MM.1S (cell line): Measurements from ENCODE around the gene NBEA.

Experiments used
- DNase-seq: peaks from one replicate; pipeline ENCODE4 v3.0.0-alpha.2; 2015
- H2AFZ ChIP-seq: fragments of 300-600 bp; sonication (generic); 2 replicates; pipeline ENCODE4 v1.6.0; 2016; ENCODE audit warnings: antibody characterized with exemption, low read length
- H3F3A ChIP-seq: fragments of 300-600 bp; sonication (generic); 2 replicates; pipeline ENCODE4 v1.6.1; 2016; ENCODE audit warnings: mild to moderate bottlenecking, antibody characterized with exemption, low read length, moderate library complexity, mixed read lengths; ENCODE audit not compliant: insufficient read depth
- H3K27ac ChIP-seq: fragments of 300-600 bp; sonication (generic); 2 replicates; pipeline ENCODE4 v1.5.1; 2016; ENCODE audit warnings: mild to moderate bottlenecking, low read length
- H3K27me3 ChIP-seq: fragments of 300-600 bp; sonication (generic); replicated peaks from 2 replicates; pipeline ENCODE4 v1.6.0; 2016; ENCODE audit warnings: low read length; ENCODE audit not compliant: insufficient read depth
- H3K36me3 ChIP-seq: fragments of 300-600 bp; sonication (generic); replicated peaks from 2 replicates; pipeline ENCODE4 v1.6.1; 2016; ENCODE audit warnings: mild to moderate bottlenecking, low read length, mixed read lengths; ENCODE audit not compliant: insufficient read depth
- H3K4me1 ChIP-seq: fragments of 300-600 bp; sonication (generic); 2 replicates; pipeline ENCODE4 v1.6.1; 2016; ENCODE audit warnings: low read length, mixed read lengths
- H3K4me2 ChIP-seq: fragments of 300-600 bp; sonication (generic); 2 replicates; pipeline ENCODE4 v1.6.0; 2016; ENCODE audit warnings: low read depth, low read length
- H3K4me3 ChIP-seq: fragments of 300-600 bp; sonication (generic); 2 replicates; pipeline ENCODE4 v1.5.1; 2016; ENCODE audit warnings: low read length, mixed read lengths
- H3K79me2 ChIP-seq: fragments of 300-600 bp; sonication (generic); 2 replicates; pipeline ENCODE4 v1.6.1; 2016; ENCODE audit warnings: mixed run types, low read length, mixed read lengths
- H3K9ac ChIP-seq: fragments of 300-600 bp; sonication (generic); 2 replicates; pipeline ENCODE4 v1.6.1; 2016; ENCODE audit warnings: low read length, mixed read lengths
- H3K9me2 ChIP-seq: fragments of 300-600 bp; sonication (generic); replicated peaks from 2 replicates; pipeline ENCODE4 v1.6.1; 2016; ENCODE audit warnings: mild to moderate bottlenecking, low read length, mixed read lengths; ENCODE audit not compliant: insufficient read depth
- H3K9me3 ChIP-seq: fragments of 300-600 bp; sonication (generic); replicated peaks from 2 replicates; pipeline ENCODE4 v1.6.1; 2016; ENCODE audit warnings: mild to moderate bottlenecking, low read length, mixed read lengths; ENCODE audit not compliant: insufficient read depth
- H4K20me1 ChIP-seq: fragments of 300-600 bp; sonication (generic); 2 replicates; pipeline ENCODE4 v1.6.1; 2016; ENCODE audit warnings: mild to moderate bottlenecking, low read length, moderate library complexity, mixed read lengths; ENCODE audit not compliant: insufficient read depth
- EZH2 ChIP-seq: fragments of 300-600 bp; sonication (generic); optimal IDR thresholded peaks from 2 replicates; pipeline ENCODE3; 2017; ENCODE audit warnings: low read depth, mild to moderate bottlenecking, antibody characterized with exemption, low read length, mixed read lengths
- EZH2phosphoT487 ChIP-seq: fragments of 300-600 bp; sonication (generic); IDR thresholded peaks from 2 replicates; pipeline ENCODE4 v1.6.1; 2018; ENCODE audit warnings: antibody characterized with exemption, low read length
- TF ChIP-seq, protein P1 (sequence below): fragments of 300-600 bp; sonication (generic); IDR thresholded peaks from 2 replicates; pipeline ENCODE4 v1.5.1; 2016; ENCODE audit warnings: antibody characterized with exemption, low read length, mixed read lengths

NBEA gene

DNA sequence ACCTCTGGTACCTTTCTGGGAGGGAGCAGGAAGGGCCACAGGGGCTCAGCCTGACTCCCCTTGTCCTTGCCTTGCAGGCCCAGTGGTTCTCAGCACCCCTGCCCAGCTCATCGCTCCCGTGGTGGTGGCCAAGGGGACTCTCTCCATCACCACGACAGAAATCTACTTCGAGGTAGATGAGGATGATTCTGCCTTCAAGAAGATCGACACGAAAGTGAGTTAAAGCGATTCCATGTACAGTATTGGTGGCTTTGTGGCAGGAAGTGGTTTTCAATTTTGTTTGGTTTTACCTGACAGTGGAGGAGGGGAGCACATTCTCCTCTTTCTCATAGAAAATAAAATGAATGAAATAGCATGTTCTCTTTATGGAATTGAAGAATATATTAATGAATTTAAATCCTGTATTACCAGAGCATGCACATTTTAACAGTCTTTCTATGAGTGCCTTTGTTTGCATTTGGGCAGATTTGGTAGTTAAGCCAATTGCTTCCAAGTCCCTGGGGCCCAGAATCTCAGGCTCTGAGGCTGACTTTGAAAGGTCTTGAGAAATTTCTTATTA is 530.3 kb downstream of the NBEA start:
- Histone ChIP-seq H3K27me3 (no peaks in the 10 kb centered on the region), H3F3A (no peaks in the 10 kb centered on the region), H4K20me1 (no peaks in the 10 kb centered on the region), H3K27ac (no peak overlapping the region), H2AFZ (no peak overlapping the region), H3K4me2 (no peak overlapping the region), H3K9me2 (no peaks in the 10 kb centered on the region), H3K36me3 (no peaks in the 10 kb centered on the region), H3K4me1 (no peaks in the 10 kb centered on the region), H3K9ac (no peak overlapping the region), H3K4me3 (no peak overlapping the region), H3K79me2 (no peaks in the 10 kb centered on the region), H3K9me3 (no peaks in the 10 kb centered on the region)
- TF ChIP-seq, protein P1, sequence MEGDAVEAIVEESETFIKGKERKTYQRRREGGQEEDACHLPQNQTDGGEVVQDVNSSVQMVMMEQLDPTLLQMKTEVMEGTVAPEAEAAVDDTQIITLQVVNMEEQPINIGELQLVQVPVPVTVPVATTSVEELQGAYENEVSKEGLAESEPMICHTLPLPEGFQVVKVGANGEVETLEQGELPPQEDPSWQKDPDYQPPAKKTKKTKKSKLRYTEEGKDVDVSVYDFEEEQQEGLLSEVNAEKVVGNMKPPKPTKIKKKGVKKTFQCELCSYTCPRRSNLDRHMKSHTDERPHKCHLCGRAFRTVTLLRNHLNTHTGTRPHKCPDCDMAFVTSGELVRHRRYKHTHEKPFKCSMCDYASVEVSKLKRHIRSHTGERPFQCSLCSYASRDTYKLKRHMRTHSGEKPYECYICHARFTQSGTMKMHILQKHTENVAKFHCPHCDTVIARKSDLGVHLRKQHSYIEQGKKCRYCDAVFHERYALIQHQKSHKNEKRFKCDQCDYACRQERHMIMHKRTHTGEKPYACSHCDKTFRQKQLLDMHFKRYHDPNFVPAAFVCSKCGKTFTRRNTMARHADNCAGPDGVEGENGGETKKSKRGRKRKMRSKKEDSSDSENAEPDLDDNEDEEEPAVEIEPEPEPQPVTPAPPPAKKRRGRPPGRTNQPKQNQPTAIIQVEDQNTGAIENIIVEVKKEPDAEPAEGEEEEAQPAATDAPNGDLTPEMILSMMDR = no peak
- TF ChIP-seq EZH2phosphoT487 = no peak
- TF ChIP-seq EZH2 = no peak
- peak; percentile 6 for DNase-seq

DNA sequence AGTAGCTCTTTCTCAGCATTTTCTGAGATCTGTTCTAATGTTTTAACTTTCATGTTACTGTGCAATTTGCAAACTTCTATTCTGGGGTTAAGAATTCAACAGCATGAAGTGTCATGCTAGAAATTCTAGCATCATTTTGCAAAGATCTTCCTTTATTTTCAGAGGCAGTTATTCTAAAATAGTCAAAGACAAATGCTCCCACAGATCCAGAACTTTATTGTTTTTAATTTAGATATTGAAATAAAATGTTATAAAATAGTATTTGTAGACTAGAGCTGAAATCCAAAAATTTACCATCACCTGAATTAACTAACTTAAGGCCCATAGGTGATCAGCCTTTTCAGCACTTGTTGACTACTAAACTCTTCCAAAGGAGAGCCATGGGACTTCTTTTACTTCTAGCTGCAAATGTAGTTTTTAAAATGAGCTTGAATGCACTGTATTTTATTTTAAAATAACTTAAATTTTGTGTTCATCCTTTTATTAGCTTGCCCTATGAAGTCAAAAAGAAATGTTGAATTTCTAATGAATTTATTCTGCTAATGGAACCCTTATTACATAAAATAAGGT is 531.2 kb downstream of the NBEA start:
- Histone ChIP-seq H3K36me3 (no peaks in the 10 kb centered on the region), H3K9me2 (no peaks in the 10 kb centered on the region), H3K4me2 (no peak overlapping the region), H3K4me1 (no peaks in the 10 kb centered on the region), H4K20me1 (no peaks in the 10 kb centered on the region), H3K9ac (no peak overlapping the region), H2AFZ (no peak overlapping the region), H3K4me3 (no peak overlapping the region), H3K27me3 (no peaks in the 10 kb centered on the region), H3K79me2 (no peaks in the 10 kb centered on the region), H3K9me3 (no peaks in the 10 kb centered on the region), H3K27ac (no peak overlapping the region), H3F3A (no peaks in the 10 kb centered on the region)
- DNase-seq = no peak
- TF ChIP-seq EZH2phosphoT487 (no peak), EZH2 (no peak)
- TF ChIP-seq, protein P1 = no peak

GRCh38 chr13:35473802-35474201 is 531.7 kb downstream of the NBEA start:
- Histone ChIP-seq H3F3A (no peaks in the 10 kb centered on the region), H3K27ac (no peak overlapping the region), H3K4me3 (no peak overlapping the region), H2AFZ (no peak overlapping the region), H3K4me1 (no peaks in the 10 kb centered on the region), H3K4me2 (no peak overlapping the region), H3K79me2 (no peaks in the 10 kb centered on the region), H3K27me3 (no peaks in the 10 kb centered on the region), H3K36me3 (no peaks in the 10 kb centered on the region), H4K20me1 (no peaks in the 10 kb centered on the region), H3K9me2 (no peaks in the 10 kb centered on the region), H3K9me3 (no peaks in the 10 kb centered on the region), H3K9ac (no peak overlapping the region)
- no peak for DNase-seq
- TF ChIP-seq EZH2phosphoT487 (no peak), EZH2 (no peak)
- TF ChIP-seq, protein P1 = no peak
